Kidney (tissue), 14 donors: Measurements from ENCODE around the gene NPTX1. TPM values are rescaled to one million over a fixed set of nuclear protein-coding genes. Genes with fewer than 3 reads are reported as not detected.

ENCODE experiments used
- DNase-seq, 5 donors: peaks; one replicate each; pipeline ENCODE4 v3.0.0-alpha.2; 2013 to 2020
- FAIRE-seq: peaks from 2 replicates; lab custom pipeline; 2012; peaks lifted over from hg19 to GRCh38; lab: Jason Lieb, UNC
- H3K27ac ChIP-seq, 2 donors: one replicate each; pipeline ENCODE4 v1.7.0; 2013; ENCODE audit warnings: low read depth in 2 of 2, low read length in 2 of 2, inconsistent platforms in 1 of 2
- H3K27me3 ChIP-seq: one replicate; pipeline ENCODE4 v1.7.1; 2013; ENCODE audit warnings: low read length, inconsistent platforms; ENCODE audit not compliant: control insufficient read depth, insufficient read depth
- H3K36me3 ChIP-seq, 3 donors: one replicate each; pipeline versions ENCODE4 v1.7.0 to v1.7.1; 2013; ENCODE audit warnings: low read length in 3 of 3, control low read depth in 1 of 3, inconsistent platforms in 1 of 3; ENCODE audit not compliant: insufficient read depth in 3 of 3, control insufficient read depth in 2 of 3
- H3K4me1 ChIP-seq, 3 donors: one replicate each; pipeline versions ENCODE4 v1.7.0 to v1.7.1; 2013; ENCODE audit warnings: low read length in 3 of 3, inconsistent platforms in 1 of 3, low read depth in 1 of 3; ENCODE audit not compliant: control insufficient read depth in 2 of 3, insufficient read depth in 2 of 3
- H3K4me3 ChIP-seq, 3 donors: one replicate each; pipeline versions ENCODE4 v1.7.0 to v1.8.1; 2013; ENCODE audit warnings: low read length in 3 of 3, control low read depth in 1 of 3, inconsistent platforms in 1 of 3
- H3K9ac ChIP-seq, 3 donors: one replicate each; pipeline versions ENCODE4 v1.7.0 to v1.7.1; 2013; ENCODE audit warnings: low read length in 3 of 3, control low read depth in 1 of 3, inconsistent platforms in 1 of 3
- H3K9me3 ChIP-seq, 3 donors: one replicate each; pipeline versions ENCODE4 v1.7.0 to v1.7.1; 2013; ENCODE audit warnings: low read length in 3 of 3, control low read depth in 1 of 3, inconsistent platforms in 1 of 3; ENCODE audit not compliant: control insufficient read depth in 2 of 3, insufficient read depth in 1 of 3
- CTCF ChIP-seq: IDR thresholded peaks from 3 replicates; pipeline ENCODE4 v1.5.1; 2012; ENCODE audit warnings: mild to moderate bottlenecking, moderate library complexity, borderline replicate concordance; ENCODE audit not compliant: insufficient read depth; ENCODE audit errors: extremely low read depth
- intact Hi-C: fragments of 100-400 bp; cut with DNase I; formaldehyde crosslinking; loops from one replicate; pipeline ENCODE4 v1.11.1; 2022
- polyA plus RNA-seq: library from polyadenylated mRNA; stranded (reverse); fragments of 350-450 nt; fragmentation: Illumina TruSeq; extraction: RNeasy Lipid Tissue Mini Kit (QIAGEN cat#74804); gene quantifications from one replicate; pipeline ENCODE4 v1.2.3, GENCODE V29; 2014; ENCODE audit warnings: low read depth, low replicate concordance; ENCODE audit not compliant: insufficient read depth
- total RNA-seq: library from RNA; stranded (reverse); fragmentation: NEBNext Ultra II Directional; extraction: Animal tissue kit (Norgen Biotek cat#: 25700); gene quantifications from one replicate; pipeline ENCODE4 v1.2.1, GENCODE V29; 2021
- donor health status: control.
- donor health status: control.
- donor health status: control.
- donor health status: control.
- donor health status: control.
- donor health status: DM: yes; HTN: yes; CAD: no.
- donor health status: Normal renal cell carcinoma (clear cell type).

The NPTX1 gene
- total and polyA plus RNA-seq, 2 donors from 2014 or later, result 0.31 to 0.39 TPM

DNA sequence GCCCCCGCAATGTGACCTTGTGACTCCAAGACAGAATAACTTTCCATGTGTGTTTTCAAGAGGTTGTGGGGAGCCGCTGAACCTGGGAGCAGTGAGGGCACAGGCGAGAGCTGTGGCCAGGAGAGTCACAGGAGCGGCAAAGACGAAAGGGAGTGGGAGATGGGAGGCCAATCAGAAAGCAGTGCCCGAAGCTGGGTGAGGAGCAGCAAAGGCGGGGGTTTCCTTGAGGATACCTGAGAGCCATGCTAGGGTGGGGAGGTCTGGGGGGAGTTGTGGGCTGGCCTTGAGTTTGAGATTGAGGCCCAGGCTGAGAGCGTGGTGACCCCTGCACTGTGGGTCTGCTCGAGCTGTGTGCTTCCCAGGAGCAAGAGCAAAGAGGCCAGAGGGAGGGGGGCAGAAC is 23.2 kb upstream of the NPTX1 start:
- H3K4me3 ChIP-seq, result no peak overlapping the region
- intact Hi-C loops, result no loop called here
- peaks cover 0 to 9% (median 0%) of the 10 kb centered on the region in 3 donors for H3K4me1 ChIP-seq
- H3K9me3 ChIP-seq, result no peaks in the 10 kb centered on the region
- no peaks in the 10 kb centered on the region for H3K36me3 ChIP-seq
- H3K27ac ChIP-seq, result no peak overlapping the region
- TF ChIP-seq CTCF, result no peak
- H3K27me3 ChIP-seq, result no peaks in the 10 kb centered on the region
- DNase-seq (peak in 3 of 5 donors; percentile 56 to 69 (median 56)), FAIRE-seq (no peak)
- no peak overlapping the region for H3K9ac ChIP-seq

- H3K36me3 ChIP-seq, result no peaks in the 10 kb centered on the region
- H3K27ac ChIP-seq, result no peak overlapping the region
- intact Hi-C loops, result no loop called here
- FAIRE-seq (no peak), DNase-seq (no peak)
- H3K27me3 ChIP-seq, result no peaks in the 10 kb centered on the region
- H3K9ac ChIP-seq, result no peak overlapping the region
- H3K9me3 ChIP-seq, result no peaks in the 10 kb centered on the region
- no peak for TF ChIP-seq CTCF
- no peak overlapping the region for H3K4me3 ChIP-seq
- H3K4me1 ChIP-seq, result peaks cover 0 to 9% (median 0%) of the 10 kb centered on the region in 3 donors
These were observed 22.6 kb upstream of the NPTX1 start for GRCh38 chr17:80498920-80499410.

DNA sequence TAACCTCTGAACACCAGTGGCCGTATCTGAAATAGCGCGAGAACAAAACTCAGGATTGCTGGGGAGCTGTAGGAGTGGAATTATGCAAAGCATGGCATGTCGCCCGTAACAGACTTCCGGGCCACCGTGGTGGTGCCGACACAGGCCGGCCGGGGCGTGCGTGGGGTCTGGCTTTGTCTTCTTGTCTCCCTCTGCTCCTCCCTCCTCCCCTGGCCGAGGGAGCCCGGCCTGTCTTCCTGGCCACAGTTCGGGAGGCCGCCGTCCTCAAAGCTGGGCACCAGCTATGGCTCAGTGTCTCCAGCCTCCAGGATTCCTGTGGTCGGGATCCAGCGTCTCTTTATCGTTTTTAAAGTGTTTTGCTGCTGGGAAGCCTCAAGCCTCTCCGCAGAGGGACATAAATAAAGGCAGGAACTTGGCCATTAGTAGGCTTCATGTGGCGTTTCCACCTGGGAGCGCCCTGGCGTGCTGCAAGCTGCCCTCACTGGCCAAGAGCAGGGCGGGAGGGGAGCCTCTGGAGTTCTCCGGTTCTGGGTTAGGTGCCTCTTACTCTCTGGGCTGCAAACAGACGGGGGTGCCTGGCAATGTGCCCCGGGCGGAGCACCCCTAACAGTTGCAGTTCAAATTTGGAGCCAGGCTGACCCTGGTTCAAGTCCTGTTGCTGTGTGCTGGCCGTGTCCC is 22.0 kb upstream of the NPTX1 start:
- no peak overlapping the region for H3K27ac ChIP-seq
- DNase-seq, result peak; percentile 73 to 92 (median 81)
- H3K9me3 ChIP-seq, result no peaks in the 10 kb centered on the region
- H3K4me1 ChIP-seq, result peaks cover 0 to 10% (median 0%) of the 10 kb centered on the region in 3 donors
- no peak overlapping the region for H3K9ac ChIP-seq
- no peak for TF ChIP-seq CTCF
- peak overlapping the region in 1 of 3 donors; percentile 44 for H3K4me3 ChIP-seq
- intact Hi-C loops, result no loop called here
- no peaks in the 10 kb centered on the region for H3K36me3 ChIP-seq
- FAIRE-seq, result no peak
- no peaks in the 10 kb centered on the region for H3K27me3 ChIP-seq
